HK-2 (cell line): Measurements from ENCODE around the gene NR2F2.
A peak's percentile ranks its signal among the peaks of the same experiment; 100 is the strongest.

ENCODE experiments used
- DNase-seq: peaks from one replicate; pipeline ENCODE4 v3.0.0-alpha.2; 2018; ENCODE audit not compliant: unreplicated experiment

Gene NR2F2

DNA sequence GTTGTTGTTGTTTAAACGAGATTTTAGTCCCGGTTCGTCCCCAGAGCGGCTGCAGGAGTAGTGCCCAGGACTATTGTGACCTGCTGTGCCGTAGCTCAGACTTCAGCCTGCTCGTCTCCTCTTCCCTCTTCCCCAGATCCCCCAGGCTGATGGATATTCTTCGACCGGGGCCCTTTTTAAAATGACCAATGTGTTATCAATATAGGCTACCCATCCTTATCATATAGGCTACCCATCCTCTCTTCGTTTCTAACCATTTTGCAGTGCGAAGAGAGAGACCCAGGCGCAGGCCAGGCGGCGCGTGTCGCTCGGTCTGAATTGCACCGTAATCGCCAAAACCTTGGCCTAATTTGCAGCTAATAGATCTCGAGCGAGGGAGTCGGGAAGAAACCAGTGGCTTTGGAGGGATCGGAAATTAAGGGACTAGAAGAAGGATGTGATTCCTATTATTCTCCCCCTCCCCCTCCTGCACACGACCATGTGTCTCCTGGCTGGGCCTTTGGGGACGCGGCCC is 23.0 kb downstream of the NR2F2 start:
- no peak for DNase-seq

DNA sequence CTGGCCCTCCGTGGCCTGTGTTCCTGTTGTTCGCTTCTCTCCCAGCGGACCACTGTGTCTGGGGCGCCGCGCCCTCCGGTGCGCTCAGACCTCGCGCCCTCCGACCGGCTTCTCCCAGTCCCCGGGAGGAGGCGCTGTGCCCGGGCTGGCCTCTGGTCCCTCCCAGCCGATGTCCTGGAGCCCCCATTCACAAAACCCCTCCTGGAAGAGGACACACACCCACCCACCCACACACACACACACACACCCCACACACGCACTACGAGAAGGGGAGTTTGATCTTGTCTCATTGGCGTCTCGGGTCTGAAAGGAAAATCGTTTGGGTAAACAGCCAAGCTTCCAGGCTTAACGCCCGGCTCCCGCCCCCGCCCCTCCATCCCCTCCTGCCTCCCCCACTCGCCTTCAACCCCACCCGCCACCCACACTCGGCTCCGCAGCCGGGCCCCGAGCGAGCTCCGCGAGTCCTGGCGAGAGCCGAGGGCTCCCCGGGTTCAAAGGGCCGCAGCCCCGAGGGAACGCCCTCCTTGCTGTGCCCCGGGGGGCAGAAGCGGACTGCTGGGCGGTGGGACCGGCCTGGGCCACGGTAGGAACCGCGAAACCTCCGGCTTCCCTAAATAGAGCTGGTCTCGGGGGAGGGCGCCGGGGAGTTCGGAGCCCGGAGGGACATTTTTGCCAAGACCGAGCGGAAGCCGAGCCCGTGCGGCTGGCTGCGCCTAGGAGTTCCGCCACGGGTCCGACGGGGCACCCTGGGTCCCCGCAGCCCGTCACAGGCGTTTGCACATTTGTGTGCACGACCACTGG is 23.6 kb downstream of the NR2F2 start:
- peak; percentile 18 for DNase-seq

DNA sequence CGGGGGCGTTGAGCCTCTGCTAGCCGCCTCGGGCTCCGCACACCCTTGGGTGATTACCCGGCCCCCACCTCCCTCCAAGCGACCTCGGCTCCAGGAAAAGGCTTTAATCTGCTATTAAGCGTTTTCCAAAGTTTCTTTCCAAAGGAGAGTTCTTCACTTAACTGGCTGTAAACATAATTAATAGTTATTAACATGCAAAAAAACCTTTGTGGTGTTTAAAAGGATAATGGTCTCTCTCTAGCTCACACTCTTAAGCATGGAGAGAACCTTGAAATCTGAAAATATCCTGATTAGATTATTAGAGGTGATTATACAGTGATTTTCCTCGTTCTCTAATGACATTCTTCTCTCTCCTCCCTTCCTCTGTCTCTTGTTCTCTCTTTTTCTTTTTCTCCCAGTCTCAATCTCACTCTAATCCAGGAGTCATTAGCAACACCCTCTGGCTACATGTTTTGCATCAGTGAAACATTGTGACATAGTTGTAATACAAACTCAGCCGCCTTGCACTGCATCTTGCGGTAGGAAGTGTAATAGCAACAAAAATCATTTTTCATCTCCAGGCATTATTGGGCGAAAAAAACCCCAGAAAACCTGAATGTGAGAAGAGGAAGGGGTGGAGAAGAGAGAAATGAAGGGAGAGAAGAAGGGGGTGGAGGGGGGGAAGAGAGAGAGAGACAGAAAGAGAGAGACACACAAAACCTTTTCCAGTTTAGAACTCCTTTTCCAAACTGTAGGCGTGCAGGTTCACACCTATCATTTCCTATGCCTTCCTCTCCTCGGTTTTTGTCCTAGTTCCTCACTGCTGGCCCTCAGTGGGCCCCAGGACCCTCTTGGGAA is 24.4 kb downstream of the NR2F2 start:
- DNase-seq, result no peak

DNA sequence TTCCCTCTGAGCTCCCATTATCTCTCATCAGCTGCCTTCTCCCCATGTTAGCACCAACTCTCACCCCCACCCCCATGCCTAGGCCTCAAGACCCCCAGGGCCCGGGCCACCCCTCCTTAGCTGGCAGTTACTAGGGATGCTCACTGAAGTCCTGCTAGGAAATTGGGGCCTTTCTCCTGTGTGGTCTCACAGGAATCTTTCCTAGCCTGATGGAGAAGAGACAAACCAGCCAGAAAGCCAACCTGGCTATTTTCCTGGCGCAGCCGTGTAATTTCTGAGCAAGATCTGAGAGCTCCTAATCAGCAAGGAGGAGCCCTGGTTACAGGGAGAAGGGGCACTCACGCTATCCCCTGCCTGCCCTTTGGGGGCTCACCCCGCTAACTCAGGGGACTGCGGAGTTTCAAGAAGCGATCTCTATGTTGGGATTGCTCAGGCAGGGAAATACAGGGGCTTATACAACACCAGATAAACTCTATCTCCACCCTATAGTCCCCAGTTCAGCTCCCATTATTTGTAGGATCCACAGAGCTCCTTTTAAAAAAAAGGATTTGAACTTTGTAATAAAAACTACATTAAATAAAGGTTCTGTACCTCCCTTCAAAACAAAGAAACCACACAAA is 25.2 kb downstream of the NR2F2 start:
- no peak for DNase-seq

DNA sequence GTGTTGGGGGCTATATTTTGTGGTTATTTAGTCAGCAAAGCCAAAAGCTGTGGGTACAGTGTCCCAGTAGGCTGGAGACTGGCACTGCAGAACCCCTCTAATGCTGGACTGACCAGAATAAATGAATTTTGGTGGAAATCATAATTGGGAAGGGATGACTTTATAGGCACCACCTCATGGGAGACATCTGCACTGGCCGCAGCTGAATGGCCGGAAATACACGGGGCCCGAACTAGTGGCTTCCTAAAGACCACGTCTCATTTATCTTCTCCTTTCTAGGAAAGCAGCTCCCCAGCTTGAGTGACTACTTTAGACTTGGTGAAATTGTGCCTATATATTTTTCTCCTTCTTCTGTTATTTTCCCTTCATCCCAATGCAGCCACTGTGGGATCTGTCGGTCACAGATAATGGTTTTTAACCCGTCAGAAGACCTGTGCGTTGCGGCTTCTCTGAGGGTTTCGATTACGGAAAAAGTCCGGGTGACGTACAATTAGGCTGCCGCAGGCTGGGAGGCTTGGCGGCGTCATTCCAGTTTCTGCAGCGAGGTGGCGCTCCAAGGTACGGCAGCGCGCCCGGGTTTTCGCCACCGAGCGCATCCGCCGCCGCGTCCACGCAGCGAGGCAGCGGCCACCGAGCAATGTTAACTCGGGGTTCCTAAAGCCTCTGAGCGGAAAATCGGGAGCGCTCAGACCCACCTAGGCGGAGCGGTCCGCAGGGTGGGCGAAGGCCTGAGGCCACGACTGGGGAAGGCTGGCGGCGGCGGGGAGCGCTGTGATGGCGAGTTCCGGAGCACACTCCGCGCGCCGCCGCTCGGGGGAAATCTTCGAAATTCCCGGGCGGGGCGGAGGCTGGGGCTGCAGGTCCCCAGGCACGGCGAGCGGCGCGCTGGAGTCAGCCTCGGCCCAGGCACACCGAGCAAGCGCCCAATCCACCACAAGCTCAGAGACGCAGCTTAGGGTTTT is 26.3 kb downstream of the NR2F2 start:
- DNase-seq, result peak; percentile 83

DNA sequence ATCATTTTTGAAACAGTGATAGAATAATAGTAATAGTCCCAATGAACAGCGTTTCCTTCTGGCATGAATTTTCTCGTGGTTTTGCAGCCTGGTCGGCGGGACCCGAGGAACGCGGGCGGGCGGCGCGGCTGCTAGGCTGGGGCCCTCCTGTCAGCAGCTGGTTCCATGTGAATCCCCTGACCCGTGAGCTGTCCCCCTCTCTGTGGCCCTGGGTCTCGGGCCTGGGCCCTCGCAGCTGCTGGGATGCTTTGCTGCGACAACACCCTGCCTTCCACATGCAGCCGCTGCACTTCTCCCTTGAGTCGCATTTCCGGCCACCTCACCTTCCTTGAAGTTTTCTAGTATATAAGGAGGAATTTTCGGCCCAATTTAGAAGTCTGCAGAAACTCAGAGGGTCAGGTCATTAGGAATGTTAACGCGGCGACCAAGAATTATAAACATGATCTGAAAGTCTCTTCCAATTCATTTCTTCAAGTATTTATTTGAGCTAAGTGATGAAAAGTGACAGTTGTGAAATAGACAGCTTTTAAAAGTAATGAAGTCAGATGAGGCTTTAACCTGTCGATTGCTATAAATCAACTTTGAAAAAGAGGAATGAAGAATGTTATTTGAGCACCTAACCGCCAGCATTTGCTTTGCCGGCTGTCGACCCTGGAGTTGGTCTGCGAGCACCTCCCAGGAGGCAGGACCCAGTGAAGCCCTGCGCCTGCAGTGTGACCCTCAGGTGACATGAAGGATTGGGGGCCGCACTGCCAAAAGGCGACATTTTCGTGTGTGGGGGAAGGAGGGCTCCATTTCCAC is 27.7 kb downstream of the NR2F2 start:
- no peak for DNase-seq

DNA sequence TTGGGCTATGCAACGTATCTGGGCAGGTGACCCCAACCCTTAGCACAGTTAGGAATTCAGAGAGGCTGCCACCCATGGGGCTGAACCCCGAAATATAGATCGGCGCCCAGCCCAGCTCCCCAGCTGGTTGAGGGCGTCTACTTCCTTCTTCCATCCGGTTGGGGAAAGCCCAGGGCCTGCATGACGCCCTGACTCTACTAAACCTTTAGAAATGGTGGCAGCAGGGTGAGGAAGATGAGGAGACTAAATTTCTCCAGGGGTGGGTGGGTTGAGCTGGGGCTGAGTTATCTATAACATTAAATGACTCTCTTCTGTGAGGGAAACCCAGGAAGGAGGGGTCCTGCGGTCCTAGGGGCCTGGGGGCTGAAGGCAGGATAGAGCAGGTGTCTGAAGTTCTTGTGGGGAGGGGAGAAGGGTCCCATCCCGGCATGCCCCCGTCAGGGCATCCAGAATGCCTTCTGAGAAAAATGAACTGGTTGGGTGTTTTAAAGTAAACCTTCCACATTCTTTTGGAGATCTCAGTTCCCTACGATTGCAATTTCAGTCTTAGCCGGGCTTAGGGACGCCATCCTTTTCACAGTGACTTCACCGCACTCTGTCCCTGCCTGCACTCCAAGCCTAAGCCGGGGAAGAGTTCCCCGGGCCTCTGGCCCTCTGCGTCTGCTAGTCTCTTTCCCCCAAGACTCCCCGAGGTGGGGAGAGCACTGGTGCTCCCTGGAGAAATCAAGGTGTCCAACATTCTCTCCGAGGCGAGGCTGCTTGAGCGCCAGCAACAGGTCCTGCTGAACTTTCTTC is 28.5 kb downstream of the NR2F2 start:
- DNase-seq, result no peak

DNA sequence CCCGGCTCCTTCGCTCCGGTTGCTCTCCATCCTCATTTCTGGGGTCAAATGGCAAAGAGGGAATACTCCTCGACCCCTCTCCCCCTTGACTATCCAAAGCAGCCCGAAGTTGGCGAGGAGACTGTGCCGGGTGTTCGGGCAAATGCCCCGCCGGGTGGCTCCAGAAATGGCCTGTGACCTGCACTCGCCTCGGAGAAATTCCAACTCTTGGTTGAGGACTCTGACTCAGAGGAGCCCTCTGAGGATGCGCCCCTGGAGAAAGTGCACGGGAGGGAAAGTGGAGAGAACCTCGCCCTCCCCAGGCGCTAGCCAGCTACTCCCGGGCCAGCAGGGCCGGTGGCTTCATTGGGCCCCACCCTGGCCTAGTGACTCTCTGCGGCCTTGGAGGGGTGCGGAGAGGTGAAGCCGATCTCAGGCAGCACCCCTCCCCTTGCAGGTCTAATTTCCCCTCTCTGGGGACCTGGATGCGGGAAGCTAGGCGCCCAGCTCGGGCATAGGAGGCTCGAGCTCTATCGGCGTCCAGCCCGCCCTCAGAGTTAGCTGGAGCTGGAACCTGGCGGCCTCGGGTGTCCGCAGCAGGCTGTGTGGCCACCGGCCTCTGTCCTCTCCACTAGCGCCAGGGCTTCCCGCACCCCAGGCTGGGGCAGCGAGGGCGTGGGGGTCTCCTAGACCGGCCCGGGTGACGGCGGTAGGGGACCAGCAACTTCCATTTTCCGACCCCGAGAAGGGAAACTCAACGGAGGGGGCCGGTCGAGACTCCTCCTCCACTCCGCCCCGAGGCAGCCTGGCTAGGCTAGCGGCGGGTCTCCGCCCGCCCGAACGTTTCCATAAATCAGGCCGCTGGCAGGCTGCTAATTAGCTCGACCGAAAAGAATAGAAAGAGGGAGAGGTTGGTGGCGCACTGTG is 29.4 kb downstream of the NR2F2 start:
- no peak for DNase-seq

DNA sequence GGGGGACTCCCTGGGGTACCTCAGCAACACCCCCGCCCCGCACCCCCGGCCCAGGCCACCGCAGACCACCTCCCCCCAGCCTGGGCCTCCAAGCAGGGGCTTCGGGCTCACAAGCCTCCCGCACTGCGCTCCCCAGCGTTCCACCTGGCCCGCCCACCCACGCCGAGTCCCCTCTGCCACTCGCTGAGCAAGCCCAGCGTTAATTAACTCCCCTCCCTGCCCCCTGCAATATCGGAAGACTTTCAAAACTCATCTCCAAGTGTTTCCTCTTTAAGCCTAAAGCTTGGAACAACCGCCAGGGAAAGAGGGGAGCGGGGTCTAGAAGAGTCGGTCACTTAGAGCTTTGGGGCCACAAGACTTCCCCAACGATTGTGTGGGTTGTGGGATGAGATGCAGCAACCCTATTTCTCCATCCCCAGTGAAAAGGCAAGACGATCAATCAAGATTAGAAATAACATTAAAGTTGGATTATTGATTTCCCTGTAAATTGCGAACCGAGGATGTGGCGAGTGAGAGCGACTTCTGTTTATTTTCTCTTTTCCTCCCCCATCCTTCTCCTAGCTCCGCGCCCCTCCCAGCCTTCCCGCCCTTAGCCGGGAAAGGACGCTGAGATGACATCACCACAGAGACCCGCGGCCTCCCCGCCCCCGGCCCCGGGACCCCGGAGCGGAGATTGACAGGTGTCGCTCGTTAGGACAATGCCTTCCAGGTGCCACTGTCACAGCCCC is 30.2 kb downstream of the NR2F2 start:
- no peak for DNase-seq

DNA sequence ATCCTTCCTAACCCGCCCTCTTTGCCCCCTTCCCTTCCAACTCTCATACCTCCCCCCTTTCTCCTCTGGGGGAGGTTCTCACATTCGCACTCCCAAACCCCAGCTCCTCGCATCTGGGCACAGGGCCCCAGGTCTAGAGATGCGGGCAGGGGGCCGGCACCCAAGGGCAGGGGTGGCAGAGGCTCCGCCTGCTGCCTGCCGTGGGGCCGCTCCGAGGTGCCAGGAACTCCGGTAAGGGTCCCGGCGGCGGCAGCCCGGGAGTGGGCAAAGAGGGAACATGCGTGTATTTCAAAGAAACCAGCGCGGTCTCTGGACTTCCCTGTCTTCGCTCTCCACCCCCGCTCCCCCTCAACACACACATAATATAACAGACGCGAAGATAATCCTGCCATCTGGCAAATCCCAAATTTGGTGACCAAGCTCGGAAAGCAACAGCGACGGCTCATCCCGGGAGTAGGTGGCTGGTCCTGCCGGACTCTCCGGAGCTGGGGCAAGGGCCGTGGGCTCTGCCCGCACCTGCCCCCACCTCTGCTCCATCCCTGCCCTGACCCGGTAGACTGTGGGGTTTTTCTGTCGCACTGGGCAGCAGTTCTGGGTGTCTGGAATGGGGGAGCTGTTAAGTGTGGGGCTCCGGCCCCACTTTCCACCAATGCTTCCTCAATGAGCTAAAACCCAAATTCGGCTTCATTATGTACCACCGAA is 31.0 kb downstream of the NR2F2 start:
- no peak for DNase-seq

DNA sequence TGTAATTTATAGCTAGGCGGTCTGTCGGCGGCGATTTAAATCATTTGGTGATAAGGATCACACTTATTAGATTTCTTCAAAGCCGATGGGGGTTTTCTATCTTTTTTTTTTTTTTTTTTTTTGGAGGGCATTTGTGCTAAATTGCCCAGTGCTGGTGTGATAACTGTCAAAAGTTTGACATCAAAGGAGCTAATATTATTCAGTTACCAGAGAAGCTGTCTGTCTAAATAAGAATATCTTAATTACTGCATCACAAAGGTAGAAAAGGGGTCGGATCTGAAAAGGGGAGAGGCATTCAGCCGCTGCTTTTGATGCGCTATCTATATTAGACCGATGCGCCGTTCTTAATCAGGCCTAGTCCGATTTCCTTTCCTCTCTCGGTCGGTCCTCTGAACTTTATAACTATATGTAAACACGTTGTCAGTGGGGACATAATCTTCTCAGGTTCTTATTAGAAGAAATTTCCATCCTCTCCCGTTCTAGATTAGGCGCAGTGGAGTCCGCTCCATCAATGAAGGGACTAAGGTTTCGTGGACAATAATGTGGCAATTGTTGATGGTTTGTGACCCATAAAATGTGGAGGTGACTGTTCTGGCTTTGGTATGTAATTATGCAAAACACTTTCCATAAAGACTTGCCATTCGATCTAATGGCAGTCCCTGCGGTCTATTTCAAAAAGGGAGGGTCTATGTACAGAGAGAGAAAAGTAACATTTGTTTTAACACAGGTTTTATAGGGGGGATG is 31.7 kb downstream of the NR2F2 start:
- DNase-seq, result no peak

DNA sequence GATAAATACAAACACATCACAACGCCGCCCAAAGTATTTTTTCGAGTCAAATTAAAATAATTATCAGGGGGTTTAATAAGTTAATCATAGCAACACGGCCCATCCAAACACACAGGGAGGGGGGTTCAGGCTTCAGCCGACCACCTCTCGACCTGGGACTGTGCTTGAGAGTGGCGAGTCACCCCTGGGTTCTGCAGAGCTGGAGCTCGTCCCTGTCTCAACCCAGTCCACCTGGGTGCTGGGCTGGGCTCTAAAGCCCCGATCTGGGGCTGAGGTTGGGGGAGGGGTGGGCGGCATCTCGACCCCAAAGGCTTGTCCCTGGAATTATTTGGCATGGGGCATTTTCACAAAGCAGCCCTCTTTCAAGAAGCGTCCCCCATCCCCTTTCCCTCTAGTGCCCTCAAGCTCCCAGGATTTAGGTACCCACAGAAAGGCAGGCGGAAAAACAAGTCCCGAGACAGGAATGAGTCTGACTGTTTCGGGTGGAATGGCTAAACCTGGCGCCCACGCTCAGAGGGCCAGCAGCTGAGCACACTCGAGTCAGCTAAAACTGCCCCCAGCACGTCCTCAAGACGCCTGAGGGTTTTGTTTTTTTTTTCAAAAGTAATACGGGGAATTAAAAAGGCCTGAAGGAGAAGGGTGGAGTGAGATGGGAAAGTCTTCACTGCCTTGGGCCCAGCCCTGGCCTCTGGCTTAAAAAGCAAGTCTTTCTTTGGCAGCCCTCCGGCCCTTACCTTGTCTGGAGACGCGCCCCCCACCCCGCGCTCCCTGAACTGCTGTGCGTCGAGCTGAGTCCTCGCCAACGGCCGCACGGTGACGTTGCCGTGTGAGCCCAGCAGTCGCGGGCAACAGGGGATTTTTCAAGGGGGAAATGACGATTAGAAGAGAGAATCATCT is 32.5 kb downstream of the NR2F2 start:
- DNase-seq, result no peak

DNA sequence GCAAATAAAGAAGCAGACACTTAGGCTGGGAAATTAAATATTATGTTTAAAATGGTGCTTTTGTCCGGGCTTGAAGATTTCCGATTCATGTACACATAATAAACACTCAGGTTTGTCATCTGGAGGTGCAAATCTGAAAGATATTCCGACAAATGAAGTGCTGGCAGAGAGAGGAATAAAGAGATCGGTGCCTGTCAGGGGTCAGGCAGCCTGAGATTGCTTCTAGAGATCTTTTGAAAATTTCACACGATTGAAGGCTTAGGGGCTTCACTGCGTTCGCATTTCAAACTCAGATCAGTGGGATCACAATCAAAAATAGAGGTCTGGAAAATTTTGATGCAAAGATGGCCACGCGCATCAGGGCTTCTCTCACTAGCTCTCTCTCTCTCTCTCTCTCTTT is 33.2 kb downstream of the NR2F2 start:
- DNase-seq, result no peak

DNA sequence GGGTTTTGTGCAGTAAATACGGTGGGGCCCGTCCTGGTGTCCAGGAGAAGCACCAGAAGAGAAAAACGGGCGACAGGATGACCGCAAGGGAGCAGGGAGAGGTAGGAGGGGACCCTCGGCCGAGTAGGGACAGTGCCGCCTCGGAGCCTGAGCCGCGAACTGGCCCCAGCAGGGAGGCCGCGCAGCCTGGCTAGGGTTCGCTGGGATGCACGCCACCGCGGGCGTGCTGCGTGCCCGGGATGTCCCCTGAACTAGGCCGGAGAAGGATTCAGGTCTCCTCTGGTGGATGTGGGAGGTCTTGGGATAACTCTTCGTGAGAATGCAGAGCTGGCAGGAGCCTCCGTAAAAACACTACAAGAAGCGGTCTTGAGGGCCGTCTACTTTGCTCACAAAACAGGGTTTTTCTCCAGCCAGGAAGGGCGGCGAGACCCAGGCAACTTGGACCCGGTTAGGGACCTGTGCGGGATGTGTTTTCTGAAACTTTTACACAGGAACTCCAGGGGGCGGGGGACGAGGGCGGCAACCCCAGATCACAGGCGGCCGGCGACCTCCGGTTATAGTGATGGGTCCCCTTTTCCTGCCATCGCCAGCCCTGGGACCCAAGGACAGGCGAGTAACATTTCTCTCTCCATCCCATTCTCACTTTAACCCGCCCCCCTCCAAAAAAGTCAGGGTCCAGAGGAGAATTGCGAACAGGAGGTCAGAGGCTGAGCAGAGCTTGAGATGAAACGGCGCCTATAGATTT is 35.5 kb downstream of the NR2F2 start:
- DNase-seq, result no peak

DNA sequence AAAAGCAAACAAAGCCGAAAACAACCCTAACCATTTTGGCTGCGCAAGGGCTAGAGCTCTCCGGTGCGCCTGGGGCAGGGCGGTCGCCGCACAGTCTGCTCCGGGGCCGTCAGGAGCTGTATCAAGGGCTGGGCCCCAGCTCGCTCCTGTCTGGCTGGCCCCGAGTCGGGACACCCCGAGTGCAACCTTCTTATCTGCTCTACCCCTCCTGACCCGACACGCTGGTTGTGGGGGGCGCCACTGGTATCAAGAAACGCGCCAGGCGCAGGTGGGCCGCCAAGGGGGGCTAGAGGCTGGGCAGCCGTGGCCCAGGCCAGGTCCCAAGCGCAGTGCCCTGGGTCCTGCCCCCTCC is 36.0 kb downstream of the NR2F2 start:
- no peak for DNase-seq
